CD4-positive, alpha-beta T cell treated with Interferon alpha-2 for 1 hour (primary cell): ENCODE measurements around the gene MEF2D.

Experiments used
- DNase-seq, 2 donors: peaks; one replicate each; pipeline ENCODE4 v3.0.0-alpha.2; 2020 to 2022

Gene MEF2D

DNA sequence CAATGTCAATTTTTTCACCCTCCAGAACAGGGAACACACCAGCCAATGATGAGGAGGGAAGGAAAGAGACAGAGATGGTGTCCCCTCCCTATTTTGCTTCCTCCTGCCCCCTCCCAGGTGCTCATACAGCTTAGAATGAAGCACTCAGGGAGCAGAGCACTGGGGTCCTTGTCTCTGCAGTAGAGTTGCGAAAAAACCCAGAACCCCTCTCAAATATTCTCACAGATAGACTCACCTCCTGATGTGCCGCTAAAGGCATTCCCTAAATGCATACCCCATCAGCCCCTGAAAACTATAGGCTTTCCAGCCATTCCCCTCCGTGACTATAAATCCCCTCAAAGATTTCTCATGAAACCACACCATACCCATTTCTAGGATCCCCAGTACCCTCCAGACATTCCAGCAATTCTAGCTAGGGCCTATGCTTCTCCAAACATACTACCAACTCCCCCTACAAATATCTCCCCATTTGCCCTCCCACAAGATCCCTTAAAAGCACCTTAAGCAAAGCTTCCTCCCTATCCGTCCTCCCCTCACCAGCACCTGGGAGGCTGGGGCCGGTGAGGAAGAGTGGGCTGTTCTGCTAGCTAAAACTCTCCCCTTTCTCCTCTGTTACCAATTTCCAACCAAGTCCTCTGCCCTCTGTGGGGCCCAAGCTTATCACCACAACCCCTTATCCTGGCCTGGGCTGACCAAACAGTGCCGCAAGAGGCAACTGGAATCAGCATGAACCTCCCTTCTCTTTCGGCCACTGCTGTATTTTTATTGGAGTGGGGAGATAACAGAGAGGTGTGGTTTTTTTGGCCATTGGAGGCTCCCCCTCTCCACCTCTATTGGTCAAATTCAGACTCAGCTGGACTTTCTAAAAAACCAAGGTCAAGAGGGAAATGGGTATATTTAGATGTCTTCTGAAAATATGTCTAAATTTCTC, 76.9 kb downstream of the MEF2D start:
- DNase-seq: no peak

DNA sequence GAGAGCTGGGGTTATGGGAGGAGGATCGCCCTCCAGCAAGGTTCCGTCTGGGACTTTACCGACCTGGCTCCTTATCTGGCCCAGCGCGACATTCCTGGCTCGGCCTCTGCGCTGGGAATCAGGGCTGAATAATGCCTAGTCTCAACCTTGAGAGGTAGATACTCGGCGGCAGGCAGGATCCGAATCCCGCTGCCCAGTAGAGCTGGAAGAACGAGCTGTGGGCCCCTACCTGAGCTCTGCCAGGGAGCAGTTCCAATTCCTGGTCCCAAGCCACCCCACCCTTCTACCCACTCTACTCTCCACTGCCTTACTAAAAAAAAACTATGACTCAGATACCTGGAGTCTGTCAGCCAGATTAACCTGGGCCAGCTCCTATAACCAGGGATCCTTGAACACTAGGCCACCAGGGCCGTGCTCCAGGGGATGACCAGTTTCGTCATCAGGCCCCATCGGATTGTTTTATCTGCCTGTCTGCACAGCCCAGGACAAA, 77.9 kb downstream of the MEF2D start:
- DNase-seq: no peak

DNA sequence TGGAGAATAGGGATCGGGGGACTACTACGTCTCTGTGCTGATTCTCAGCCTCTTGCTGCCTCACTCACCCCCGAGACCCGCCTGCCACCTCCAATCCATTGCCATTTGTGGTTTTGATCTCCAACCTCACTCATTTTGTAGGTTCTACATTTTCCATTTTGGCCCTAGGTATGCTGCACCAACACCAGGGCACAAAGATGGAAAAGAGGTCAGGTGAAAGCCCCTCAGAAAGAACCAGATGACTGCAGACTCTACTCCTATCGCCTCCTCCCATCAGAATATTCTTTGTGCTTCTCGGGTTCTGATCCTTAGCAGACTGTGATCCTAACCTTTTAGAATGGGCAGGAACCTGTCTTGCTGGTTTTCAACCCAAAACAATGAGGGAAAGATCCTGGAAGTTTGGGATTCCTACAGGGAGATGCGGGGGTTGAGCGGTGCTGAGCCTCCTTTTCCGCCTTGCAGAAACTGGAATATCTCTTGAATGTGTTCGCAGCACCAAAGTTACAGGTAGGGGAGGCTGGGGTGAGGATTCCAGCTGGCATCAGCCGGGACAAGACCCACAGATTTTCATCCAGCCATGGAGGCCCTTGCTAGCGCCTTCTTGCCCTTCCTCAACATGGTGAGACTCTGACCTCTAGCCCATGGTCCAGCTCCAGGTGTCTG, 78.5 kb downstream of the MEF2D start:
- no peak for DNase-seq

DNA sequence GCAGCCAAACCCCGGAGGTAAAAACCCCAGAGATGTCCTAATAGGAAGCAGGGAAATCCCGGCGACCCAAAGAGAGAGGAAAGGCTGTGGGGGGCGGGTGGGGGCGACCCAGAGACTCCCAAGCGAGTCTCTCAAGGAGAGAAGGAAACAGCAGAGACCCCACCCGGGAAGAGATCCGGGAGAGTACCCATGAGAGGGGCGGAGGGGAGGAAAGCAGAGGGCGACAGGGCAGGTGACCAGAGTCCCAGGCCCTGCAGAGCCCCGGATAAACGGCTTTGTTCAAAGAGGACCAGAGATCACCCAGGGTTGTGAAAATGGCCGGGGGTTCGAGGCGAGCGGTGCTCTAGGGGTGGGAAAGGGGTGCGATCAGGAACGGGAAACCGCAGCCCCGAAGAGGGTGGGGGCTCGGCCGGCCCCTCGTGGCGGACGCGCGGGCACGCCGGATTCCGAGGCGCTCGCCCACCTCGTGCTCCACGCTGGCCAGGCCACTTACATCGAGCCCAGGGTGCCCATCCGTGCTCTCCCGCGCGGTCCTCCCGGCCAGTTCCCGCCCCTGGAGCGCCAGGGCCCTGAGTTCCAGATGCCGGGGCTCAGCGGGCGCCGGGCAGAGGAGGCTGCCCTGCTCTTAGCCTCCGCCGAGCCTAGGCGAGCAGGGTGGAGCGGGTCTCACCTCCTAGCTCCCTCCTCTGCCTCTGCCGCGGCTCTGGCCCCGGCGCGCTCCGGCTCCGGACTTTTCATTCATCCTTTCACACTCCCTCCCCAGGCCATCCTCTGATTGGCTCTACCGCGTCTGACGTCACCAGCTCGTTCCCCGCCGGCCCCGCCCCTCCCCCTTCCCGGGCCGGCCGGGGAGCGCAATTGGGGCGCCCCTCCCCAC, 79.3 kb downstream of the MEF2D start:
- DNase-seq: peak; percentile 77 to 83

DNA sequence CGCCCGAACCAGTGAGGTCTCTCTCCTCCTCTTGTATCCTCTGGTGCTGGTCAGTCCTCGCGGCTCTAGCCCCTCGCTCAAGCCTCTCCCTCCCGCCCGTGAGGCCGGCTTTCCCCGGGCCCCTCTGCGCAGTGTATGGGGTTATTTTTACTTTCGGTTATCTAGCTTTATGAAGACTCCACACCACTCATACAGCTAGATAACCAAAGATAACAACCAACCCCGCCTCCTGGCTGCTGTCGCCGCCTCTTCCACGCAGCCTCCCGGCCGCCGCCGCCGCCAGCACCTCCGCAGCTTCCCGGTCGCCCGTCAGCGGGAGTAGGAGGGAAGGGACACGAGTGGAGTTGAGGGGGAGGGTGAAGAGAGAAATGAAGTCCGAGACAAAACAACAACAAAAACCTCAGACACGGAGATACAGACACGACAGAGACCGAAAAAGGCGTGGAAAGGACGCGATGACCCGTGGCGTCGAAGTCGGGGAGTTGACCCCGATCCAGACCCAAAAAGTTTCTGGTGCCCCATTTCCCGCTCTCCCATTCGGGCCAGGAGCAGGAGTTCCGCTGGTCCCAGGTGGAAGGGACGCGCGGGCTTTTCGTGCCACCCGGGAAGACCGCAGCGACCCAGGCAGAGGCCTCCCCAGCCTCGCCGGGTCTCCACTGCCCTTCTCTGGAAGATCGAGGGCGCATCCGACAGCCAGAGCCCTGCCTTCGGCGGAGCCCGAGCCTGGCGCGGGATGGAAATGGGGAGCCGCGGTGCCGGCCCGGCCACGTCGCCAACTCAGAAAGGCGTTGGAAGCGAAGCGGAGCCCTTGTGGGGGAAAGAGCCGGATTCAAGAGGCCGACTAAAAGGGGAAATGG, 80.1 kb downstream of the MEF2D start:
- DNase-seq: peak; percentile 33 to 73

DNA sequence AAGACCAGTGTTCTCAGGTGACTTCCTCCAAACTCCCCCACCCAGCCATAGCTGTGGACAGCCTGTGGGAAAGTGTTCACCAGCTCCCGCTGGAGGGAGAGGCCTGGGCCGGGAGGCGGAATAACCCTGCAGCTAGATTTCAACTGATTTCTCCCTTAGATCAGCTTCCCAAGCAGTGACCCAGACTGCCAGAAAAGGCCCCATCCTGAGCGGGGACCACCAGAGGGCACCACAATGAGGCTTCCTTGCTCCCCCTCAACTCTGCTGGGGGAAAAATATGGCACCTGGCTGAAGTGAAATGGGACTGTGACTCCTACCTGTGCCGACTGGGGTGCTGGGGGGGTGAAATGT, 80.7 kb downstream of the MEF2D start:
- peak; percentile 18 to 54 for DNase-seq

DNA sequence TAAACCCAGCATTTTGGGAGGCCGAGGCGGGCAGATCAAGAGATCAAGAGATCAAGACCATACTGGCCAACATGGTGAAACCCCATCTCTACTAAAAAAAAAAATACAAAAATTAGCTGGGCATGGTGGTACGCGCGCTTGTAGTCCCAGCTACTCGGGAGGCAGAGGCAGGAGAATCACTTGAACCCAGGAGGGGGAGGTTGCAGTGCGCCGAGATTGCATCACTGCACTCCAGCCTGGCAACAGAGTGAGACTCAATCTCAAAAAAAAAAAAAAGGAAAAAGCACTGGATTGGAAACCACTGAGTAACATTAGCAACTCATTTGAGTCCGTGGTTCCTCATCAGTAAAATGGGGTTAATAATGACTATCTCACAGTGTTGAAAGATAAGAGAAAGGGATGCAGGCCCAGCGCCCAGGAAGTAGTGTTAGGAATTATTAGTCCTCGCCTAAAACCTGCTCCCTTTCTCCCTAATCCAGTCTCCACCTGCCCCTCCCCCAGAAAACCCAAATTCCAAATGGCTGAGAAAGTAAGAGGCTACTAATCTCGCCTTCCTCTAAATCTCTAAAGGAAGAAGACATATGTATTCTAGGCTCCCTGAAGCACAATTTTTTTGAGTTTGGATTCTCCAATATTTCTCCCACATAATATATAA, 82.0 kb downstream of the MEF2D start:
- no peak for DNase-seq

DNA sequence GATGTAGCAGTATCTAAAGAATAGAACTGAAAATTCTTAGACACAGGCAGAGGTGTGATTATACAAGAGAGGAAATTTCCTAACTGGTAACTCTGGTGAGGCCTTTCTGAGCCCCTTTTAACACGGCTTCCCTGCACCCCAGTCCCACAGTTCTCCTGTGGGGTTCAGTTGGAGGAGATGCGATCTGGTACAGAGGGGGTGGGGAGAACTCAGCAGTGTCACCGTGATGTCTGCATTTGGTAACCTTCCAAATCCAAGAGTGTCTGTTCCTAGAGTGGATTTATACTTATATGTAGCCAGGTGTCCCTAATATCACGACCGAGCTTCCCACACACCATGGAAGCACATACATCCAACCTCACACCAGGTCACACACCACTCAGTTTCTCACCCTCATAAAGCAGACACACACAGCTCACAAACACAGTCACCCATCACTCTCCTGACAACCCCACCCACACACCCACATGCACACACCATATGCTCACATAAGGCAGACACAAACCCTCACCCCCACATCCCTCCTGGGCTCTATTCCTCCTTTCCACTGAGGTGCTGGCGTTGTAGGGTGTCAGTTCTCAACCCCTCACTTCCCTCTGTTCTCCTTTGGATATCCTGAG, 83.1 kb downstream of the MEF2D start:
- DNase-seq: no peak

DNA sequence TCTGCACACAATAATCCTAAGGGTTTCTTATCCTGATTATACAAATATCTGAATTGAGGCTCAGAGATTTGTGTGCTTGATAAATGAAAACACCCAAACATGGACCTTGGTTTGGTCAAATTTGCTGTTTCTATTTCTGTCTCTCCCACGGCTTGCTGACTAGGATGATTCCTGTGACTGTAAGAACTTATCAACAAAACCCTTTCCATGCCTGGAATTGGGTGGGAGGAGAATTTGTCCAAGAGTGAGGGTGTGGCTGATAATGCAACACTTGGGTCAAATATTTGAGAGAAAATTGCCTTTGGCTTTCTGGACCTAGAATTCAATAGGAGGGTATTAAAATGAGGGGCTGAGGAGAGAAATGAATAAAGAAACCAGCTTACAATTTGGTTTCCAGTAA, 83.6 kb downstream of the MEF2D start:
- no peak for DNase-seq

DNA sequence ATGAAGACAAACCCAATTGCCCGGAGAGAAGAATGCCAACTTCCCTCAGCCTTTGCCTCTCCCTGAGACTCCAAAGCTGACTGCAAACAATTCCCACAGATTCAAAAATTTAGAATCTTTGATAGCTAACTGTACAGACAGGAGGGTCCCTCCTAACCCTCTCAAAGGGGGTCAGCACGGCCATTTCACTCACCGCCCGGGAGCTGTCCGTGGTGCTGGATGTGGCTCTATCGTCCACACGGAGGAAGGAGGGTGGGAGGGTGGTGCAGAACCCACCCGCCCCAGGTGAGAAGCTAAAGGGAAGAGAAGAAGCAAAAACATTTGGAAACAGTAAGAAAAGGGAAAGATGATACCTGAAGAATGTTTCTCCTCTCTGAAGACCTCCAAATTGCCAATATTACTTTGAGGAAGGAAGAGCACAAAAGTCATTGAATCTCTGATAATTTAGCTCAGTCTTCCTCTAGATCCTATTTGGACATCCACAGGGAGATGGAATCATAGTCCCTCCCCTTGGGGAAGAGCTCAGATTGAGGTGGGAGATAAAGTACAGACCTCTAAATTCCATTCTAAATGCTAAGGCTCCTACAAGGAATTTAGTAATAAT, 86.0 kb downstream of the MEF2D start:
- DNase-seq: no peak
